Measurements from ENCODE around the gene ZNF780B. TPM values are rescaled to one million over a fixed set of nuclear protein-coding genes. Genes with fewer than 3 reads are reported as not detected.

Gene ZNF780B
- total RNA-seq, 1 donor from 2014 or later: 21.4 TPM

DNA sequence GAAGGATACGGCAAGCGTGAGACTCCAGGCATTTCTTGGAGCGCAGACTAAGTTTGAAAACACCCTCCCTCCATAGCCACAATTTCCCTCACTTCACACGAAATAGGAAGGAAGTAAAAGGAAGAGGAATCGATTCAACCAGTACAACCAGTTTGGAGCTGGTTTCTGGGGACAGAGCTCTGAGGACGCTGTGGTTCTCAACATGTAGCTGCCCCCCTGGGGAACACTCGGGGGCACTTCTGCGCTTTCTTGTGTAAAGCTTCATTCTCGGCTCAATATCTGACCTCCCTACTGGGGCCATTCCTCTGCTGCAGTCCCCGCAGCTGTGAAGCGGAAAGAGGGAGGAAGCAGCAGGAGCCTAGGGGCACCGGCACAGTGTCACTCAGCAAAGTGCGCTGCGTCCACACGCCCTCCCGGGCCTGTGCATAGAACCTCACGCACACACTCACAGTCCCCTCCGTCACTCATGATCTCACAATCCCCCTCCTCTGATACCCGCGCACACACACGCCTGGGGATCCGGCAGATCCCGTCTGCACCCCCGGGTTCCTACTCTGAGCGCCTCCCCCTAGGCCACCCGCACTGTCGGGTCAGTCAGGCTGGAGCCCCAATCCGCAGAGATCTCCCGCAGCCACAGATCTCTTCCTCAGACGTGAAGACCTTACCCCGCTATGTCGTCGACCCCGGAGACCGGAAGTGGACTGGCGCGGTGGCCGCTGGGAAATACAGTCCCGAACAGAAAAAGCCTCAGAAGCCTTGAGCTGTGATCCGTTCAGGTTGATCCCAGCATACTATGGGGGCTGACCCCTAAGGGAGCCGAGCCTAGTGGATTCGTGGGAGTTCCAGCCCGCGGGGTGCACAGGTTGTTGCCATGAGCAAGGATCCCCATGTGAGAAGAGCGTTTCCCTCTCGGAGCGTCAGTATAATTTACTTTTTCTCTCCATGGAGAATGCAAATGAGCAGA lies 34.5 kb upstream of the ZNF780B start, which contains the start of gene ZNF780A:
Gene ZNF780A (minus strand): TSS at position 703 of the 964 bp plus-strand sequence. CDS start 6,190 bp downstream, outside the sequence.
- TF ChIP-seq, protein P1, sequence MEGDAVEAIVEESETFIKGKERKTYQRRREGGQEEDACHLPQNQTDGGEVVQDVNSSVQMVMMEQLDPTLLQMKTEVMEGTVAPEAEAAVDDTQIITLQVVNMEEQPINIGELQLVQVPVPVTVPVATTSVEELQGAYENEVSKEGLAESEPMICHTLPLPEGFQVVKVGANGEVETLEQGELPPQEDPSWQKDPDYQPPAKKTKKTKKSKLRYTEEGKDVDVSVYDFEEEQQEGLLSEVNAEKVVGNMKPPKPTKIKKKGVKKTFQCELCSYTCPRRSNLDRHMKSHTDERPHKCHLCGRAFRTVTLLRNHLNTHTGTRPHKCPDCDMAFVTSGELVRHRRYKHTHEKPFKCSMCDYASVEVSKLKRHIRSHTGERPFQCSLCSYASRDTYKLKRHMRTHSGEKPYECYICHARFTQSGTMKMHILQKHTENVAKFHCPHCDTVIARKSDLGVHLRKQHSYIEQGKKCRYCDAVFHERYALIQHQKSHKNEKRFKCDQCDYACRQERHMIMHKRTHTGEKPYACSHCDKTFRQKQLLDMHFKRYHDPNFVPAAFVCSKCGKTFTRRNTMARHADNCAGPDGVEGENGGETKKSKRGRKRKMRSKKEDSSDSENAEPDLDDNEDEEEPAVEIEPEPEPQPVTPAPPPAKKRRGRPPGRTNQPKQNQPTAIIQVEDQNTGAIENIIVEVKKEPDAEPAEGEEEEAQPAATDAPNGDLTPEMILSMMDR (conservative IDR thresholded peaks at IDR 0.05; ENCODE audit: low read depth, low read length): no peak
- H3K4me3 ChIP-seq (ENCODE audit: low read depth, low read length): peak within 1 kb of the TSS; percentile 95
- DNase-seq (ENCODE audit: low read depth): no peak

DNA sequence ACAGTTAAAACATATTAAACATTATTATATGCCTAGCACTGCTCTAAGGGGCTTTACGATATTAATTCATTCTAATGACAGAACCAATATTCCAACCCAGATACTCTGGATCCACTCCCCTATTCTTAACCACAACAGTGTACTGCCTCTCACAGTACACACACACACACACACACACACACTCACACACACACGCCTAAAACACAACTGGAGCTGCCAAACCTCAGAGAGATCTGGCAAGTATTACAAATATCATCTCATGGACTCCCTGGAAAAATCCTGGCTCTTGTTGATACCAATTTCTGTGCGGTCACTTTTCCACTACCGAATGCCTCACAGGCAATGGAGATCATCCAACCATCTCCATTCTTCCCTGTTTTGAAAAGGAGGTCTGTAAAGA lies 33.4 kb upstream of the ZNF780B start:
- peak overlapping the region; percentile 95 for H3K4me3 ChIP-seq (ENCODE audit: low read depth, low read length)
- no peak for DNase-seq (ENCODE audit: low read depth)
- TF ChIP-seq, protein P1 (conservative IDR thresholded peaks at IDR 0.05; ENCODE audit: low read depth, low read length): no peak

DNA sequence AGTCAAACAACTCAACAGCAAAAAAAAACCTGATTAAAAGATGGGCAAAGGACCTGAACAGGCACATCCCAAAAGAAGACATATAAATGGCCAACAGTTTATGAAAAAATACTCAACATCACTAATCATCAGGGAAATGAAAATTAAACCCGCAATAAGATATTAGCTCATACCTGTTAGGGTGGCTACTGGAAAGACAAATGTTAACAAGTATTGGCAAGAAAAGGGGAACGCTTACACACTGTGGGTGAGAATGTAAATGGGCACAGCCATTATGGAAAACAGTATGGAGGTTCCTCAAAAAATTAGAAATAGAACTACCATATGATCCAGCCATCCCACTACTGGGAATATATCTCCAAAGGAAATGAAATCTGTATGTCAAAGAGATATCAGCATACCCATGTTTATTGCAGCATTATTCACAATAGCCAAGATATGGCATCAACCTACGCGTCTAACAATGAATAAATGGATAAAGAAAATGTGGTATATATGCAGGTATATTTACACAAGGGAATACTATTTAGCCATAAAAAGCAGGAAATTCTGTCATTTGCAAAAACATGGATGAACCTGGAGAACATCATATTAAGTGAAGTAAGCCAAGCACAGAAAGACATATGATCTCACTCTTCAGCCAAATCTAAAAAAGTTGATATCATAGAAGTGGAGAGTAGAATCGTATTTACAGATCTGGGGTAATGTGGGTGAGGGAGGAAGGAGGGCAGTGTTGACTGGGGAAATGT lies 32.4 kb upstream of the ZNF780B start:
- no peak overlapping the region for H3K4me3 ChIP-seq (ENCODE audit: low read depth, low read length)
- no peak for DNase-seq (ENCODE audit: low read depth)
- TF ChIP-seq, protein P1 (conservative IDR thresholded peaks at IDR 0.05; ENCODE audit: low read depth, low read length): no peak

DNA sequence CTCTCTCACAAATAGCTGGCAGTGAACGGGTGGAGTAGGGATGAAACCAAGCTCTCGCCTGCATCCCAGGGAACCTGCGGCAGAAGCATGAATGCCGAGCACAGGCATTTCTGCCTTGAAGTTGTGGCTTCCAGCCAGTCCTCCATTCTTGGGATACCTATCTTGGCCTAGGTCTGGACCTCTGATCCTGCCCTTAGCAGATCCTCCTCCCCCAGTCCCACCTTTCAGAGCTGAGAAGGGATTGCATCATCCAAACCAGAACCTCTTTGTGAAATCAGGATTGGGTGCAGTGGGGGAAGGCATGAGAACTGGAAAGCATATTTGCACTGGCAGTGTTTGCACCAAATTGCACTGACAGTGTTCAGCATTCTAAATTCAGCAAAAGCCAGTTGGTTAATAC lies 28.9 kb upstream of the ZNF780B start:
- TF ChIP-seq, protein P1 (conservative IDR thresholded peaks at IDR 0.05; ENCODE audit: low read depth, low read length): no peak
- H3K4me3 ChIP-seq (ENCODE audit: low read depth, low read length): no peak overlapping the region
- no peak for DNase-seq (ENCODE audit: low read depth)

DNA sequence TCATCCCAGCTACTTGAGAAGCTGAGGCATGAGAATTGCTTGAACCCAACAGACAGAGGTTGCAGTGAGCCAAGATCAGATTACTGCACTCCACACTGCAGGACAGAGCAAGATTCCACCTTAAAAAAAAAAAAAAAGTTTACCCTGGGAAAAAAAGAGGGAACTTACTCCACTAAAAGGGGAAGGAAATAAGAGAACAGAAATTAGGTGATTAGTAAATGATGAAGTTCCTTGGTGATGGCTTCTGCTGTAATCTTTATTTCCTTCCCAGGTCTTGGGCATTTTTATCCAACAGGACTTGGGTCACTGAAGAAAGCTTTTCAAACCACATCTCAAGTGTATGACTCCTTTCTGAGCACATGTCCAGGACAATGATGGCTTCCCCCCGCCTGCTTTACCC lies 25.4 kb upstream of the ZNF780B start:
- DNase-seq (ENCODE audit: low read depth): no peak
- H3K4me3 ChIP-seq (ENCODE audit: low read depth, low read length): no peak overlapping the region
- TF ChIP-seq, protein P1 (conservative IDR thresholded peaks at IDR 0.05; ENCODE audit: low read depth, low read length): no peak

DNA sequence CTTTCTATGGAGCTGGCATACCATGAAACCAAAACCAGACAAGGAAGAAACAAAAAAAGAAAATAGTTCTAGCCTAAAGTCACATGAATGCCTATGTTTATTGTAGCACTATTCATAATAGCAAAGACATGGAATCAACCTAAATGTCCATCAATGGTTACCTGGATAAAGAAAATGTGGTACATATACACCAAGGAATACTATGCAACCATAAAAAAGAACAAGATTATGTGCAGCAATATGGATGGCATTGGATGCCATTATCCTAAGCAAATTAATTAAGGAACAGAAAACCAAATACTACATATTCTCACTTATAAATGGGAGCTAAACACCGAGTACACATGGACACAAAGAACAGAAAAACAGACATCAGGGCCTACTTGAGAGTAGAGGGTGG lies 24.3 kb upstream of the ZNF780B start:
- TF ChIP-seq, protein P1 (conservative IDR thresholded peaks at IDR 0.05; ENCODE audit: low read depth, low read length): no peak
- DNase-seq (ENCODE audit: low read depth): no peak
- no peak overlapping the region for H3K4me3 ChIP-seq (ENCODE audit: low read depth, low read length)
